ENCODE results near the gene TEX29. TPM values are rescaled to one million over a fixed set of nuclear protein-coding genes. Genes with fewer than 3 reads are reported as not detected.

Gene TEX29
- total and polyA plus RNA-seq, 9 of the 15 experiments (the other 6 are each of a cell fraction or from before 2014, with no cell fraction given): 0.11 TPM; not detected in 7

DNA sequence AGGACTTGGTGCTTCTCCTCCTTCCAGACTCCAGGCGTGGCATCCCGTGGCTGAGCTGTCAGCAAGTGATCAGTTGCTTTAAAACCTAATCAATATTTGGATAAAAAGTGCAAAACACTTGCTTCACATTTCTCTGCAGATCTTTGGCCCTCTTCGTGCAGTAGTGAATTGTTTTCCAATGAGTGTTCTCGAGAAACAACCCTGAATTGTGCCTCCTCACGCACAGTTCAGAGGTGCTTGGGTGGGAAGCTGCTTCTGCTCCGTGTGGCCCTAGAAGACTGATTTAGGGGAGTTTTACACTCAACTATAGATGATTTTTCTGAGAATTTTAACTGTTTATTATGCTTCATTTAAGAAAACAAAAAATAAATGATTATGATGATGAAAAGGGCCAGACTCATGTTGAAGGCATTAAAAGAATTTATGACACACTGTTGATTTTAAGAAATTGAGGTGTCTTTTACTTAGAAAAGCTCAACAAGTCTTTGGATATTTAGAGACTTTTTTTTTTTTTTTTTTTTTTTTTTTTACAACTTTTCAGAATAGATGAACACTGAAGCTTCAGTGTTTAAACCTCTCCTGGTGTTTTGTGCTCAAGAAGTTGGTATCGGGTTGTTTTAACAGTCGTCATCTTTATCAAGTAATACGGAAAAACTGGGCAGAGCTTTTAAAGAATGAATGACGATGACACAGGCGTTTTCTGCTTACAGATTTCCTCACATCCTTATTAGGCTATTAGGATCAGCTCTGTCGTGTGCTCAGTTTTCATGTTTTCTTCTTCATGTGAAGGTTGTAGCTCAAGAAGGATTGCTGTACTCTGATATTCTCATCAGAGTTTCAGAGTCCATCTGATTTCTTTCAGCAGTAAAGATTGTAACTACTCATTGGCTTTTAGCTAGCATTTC, 39.5 kb upstream of the TEX29 start:
- in situ Hi-C loops (cut with MboI): no loop called here
- Histone ChIP-seq H3K27ac (ENCODE audit: extremely low read depth, low read depth, low read length) (no peak overlapping the region), H3K4me2 (ENCODE audit: insufficient read depth, low read length) (no peak overlapping the region), H3K4me3 (no peak overlapping the region), H3K9me1 (ENCODE audit: control insufficient read depth, insufficient read depth, low read length) (no peaks in the 10 kb centered on the region), H3K4me1 (replicated peaks in 1 of 2; ENCODE audit: control insufficient read depth in 2 of 2, insufficient read depth in 2 of 2, low read length in 2 of 2) (no peaks in the 10 kb centered on the region), H3K9me3 (replicated peaks; ENCODE audit: control insufficient read depth, insufficient read depth, low read depth, low read length) (no peaks in the 10 kb centered on the region), H3K9ac (ENCODE audit: insufficient read depth in 1 of 2, low read depth in 2 of 2, low read length in 2 of 2) (no peak overlapping the region), H3K27me3 (ENCODE audit: control insufficient read depth in 2 of 2, insufficient read depth in 2 of 2, low read length in 2 of 2) (no peaks in the 10 kb centered on the region), H3K36me3 (ENCODE audit: control insufficient read depth, insufficient read depth, low read length) (peaks cover 59% of the 10 kb centered on the region; the same call in 2 of the 3 replicates), H4K20me1 (replicated peaks; ENCODE audit: control insufficient read depth, insufficient read depth, low read length) (no peaks in the 10 kb centered on the region), H3K79me2 (ENCODE audit: control insufficient read depth, insufficient read depth, low read length) (no peaks in the 10 kb centered on the region), H2AFZ (ENCODE audit: low read depth, low read length) (no peak overlapping the region)
- ATAC-seq (no peak), DNase-seq (ENCODE audit: extremely low read depth in 1 of 4, low spot score in 3 of 4) (no peak), FAIRE-seq (no peak)
- BruUV-seq (replicated peaks): no TSS peak
- intact Hi-C loops (cut with micrococcal nuclease): no loop called here
- WGBS (ENCODE audit: insufficient coverage, low coverage, missing lambda C conversion rate): 94% methylated on average over 10 of the region's 12 CpGs
- CTCF ChIA-PET (ENCODE audit: low intra/inter-chr PET ratio): no interaction called here
- POLR2A ChIA-PET: interaction anchor here (1.4 kb wide), 1 partner anchor 11 kb away, joined by 3 read pairs; no protein-coding TSS in a partner anchor
- TF ChIP-seq FUS (optimal IDR thresholded peaks at IDR 0.05; ENCODE audit: low read depth, low read length): no peak
- no peak for TF ChIP-seq ETV6 (IDR thresholded peaks at IDR 0.05; ENCODE audit: borderline replicate concordance in 1 of 2, low read depth in 2 of 2, low read length in 1 of 2)
- TF ChIP-seq ETV6 (CRISPR knock-in tag; IDR thresholded peaks at IDR 0.05; ENCODE audit: borderline replicate concordance): no peak
- no peak for TF ChIP-seq FOXA1 (IDR thresholded peaks at IDR 0.05; ENCODE audit: borderline replicate concordance)
- TF ChIP-seq FOXA3 (CRISPR knock-in tag; conservative IDR thresholded peaks at IDR 0.05 in 1 of 2, IDR thresholded peaks at IDR 0.05 in 1 of 2): no peak
- no peak for TF ChIP-seq ZSCAN32 (CRISPR knock-in tag; IDR thresholded peaks at IDR 0.05)
- TF ChIP-seq KLF16 (IDR thresholded peaks at IDR 0.05): no peak
- TF ChIP-seq GATAD2A (IDR thresholded peaks at IDR 0.05): no peak
- TF ChIP-seq, protein P1, sequence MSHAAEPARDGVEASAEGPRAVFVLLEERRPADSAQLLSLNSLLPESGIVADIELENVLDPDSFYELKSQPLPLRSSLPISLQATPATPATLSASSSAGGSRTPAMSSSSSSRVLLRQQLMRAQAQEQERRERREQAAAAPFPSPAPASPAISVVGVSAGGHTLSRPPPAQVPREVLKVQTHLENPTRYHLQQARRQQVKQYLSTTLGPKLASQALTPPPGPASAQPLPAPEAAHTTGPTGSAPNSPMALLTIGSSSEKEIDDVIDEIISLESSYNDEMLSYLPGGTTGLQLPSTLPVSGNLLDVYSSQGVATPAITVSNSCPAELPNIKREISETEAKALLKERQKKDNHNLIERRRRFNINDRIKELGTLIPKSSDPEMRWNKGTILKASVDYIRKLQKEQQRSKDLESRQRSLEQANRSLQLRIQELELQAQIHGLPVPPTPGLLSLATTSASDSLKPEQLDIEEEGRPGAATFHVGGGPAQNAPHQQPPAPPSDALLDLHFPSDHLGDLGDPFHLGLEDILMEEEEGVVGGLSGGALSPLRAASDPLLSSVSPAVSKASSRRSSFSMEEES (CRISPR knock-in tag; IDR thresholded peaks at IDR 0.05): no peak
- TF ChIP-seq ZFP36 (IDR thresholded peaks at IDR 0.05; ENCODE audit: low read depth, low read length, partially characterized antibody): no peak
- TF ChIP-seq EGR1 (conservative IDR thresholded peaks at IDR 0.05): no peak
- TF ChIP-seq BMI1 (IDR thresholded peaks at IDR 0.05; ENCODE audit: low read length): no peak
- no peak for TF ChIP-seq DPF2 (IDR thresholded peaks at IDR 0.05)
- no peak for TF ChIP-seq ARHGAP35 (IDR thresholded peaks at IDR 0.05; ENCODE audit: partially characterized antibody)
- TF ChIP-seq, protein P2, sequence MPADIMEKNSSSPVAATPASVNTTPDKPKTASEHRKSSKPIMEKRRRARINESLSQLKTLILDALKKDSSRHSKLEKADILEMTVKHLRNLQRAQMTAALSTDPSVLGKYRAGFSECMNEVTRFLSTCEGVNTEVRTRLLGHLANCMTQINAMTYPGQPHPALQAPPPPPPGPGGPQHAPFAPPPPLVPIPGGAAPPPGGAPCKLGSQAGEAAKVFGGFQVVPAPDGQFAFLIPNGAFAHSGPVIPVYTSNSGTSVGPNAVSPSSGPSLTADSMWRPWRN (IDR thresholded peaks at IDR 0.05; ENCODE audit: low read depth): no peak
- TF ChIP-seq DNMT1 (IDR thresholded peaks at IDR 0.05): no peak
- no peak for TF ChIP-seq ZNF133 (CRISPR knock-in tag; IDR thresholded peaks at IDR 0.05)
- TF ChIP-seq POLR2AphosphoS5 (IDR thresholded peaks at IDR 0.05; ENCODE audit: control insufficient read depth, insufficient read depth, low read depth, low read length): no peak

All from K562 (cell line).